Osteoblast (primary cell): Measurements from ENCODE around the gene SELENOS. TPM values are rescaled to one million over a fixed set of nuclear protein-coding genes. Genes with fewer than 3 reads are reported as not detected.

ENCODE experiments used
- DNase-seq: peaks from one replicate; pipeline ENCODE4 v3.0.0; 2011; ENCODE audit warnings: low spot score, mixed read lengths; ENCODE audit not compliant: insufficient read length; ENCODE audit errors: missing footprints
- H2AFZ ChIP-seq: 2 replicates; pipeline ENCODE4 v1.6.0; 2011; ENCODE audit warnings: mild to moderate bottlenecking, low read length
- H3K27ac ChIP-seq: 2 replicates; pipeline ENCODE4 v1.5.1; 2011; ENCODE audit warnings: mild to moderate bottlenecking, low read depth, low read length, moderate library complexity
- H3K27me3 ChIP-seq: 2 replicates; pipeline ENCODE4 v1.6.0; 2012; ENCODE audit warnings: mild to moderate bottlenecking, control low read depth, inconsistent platforms, low read length, moderate library complexity; ENCODE audit not compliant: insufficient read depth
- H3K36me3 ChIP-seq: 2 replicates; pipeline ENCODE4 v1.5.1; 2011; ENCODE audit warnings: mild to moderate bottlenecking, low read length, control low read depth, moderate library complexity; ENCODE audit not compliant: insufficient read depth
- H3K4me1 ChIP-seq: 2 replicates; pipeline ENCODE4 v1.5.1; 2011; ENCODE audit warnings: mild to moderate bottlenecking, low read length, control low read depth, moderate library complexity; ENCODE audit not compliant: insufficient read depth
- H3K4me2 ChIP-seq: 2 replicates; pipeline ENCODE4 v1.6.0; 2011; ENCODE audit warnings: mild to moderate bottlenecking, low read length; ENCODE audit not compliant: insufficient read depth
- H3K4me3 ChIP-seq: fragments of 200-600 bp; sonication (generic); 3 replicates; pipeline ENCODE4 v1.5.1; 2012; ENCODE audit warnings: mild to moderate bottlenecking, low read length, inconsistent platforms; ENCODE audit not compliant: insufficient read depth
- H3K79me2 ChIP-seq: 2 replicates; pipeline ENCODE4 v1.6.0; 2012; ENCODE audit warnings: mild to moderate bottlenecking, low read length, control low read depth, inconsistent platforms; ENCODE audit not compliant: insufficient read depth
- H3K9me3 ChIP-seq: 2 replicates; pipeline ENCODE4 v1.5.1; 2011; ENCODE audit warnings: low read depth, low read length, control low read depth
- H4K20me1 ChIP-seq: 2 replicates; pipeline ENCODE4 v1.6.0; 2012; ENCODE audit warnings: mild to moderate bottlenecking, low read length, control low read depth; ENCODE audit not compliant: insufficient read depth
- total RNA-seq: library from RNA; depleted of rRNA; stranded (reverse); fragments of >200 nt; gene quantifications from 2 replicates; pipeline ENCODE4 v1.2.3, GENCODE V29; 2012
- TF ChIP-seq, protein P1 (sequence below): IDR thresholded peaks from 2 replicates; pipeline ENCODE4 v1.5.1; 2011; ENCODE audit warnings: mild to moderate bottlenecking, low read depth, low read length, moderate library complexity; ENCODE audit errors: extremely low read depth

The SELENOS gene
- total RNA-seq, 1 donor, result 79.6 TPM

DNA sequence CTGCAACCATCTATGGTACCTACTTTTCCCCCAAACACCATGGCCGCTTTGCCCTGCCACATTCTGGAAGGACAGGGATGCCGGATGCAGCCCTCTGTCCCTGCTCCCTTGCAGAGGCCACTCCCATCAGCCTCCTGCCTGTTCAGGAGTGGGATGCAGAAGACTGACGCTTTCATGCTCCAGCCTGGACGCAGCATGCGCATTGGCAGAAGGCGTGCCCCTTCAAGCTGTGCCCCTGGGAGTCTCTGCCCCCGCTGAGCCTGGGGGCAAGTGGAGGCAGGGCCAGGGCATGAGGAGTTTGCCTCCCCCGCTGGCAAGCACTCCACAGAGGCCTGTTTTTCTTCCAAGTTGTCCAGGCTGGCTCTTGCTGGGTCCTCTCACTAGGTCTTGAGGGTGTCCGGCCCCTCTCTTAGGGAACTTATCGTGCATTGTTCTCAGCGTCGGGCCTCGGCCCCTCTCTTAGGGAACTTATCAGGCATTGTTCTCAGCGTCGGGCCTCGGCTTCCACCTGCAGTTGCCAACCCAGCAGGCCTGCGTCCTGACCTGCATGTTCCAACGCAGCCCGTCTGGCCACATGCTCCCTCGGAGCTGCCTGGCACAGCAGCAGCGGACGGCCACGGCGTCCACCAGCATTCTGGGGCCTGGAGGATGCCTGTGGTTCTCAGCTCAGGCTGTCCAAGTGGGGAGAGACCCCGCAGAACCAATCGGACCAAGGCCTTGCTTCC lies 32.3 kb upstream of the SELENOS start:
- Histone ChIP-seq H3K4me3 (no peak overlapping the region), H3K36me3 (no peaks in the 10 kb centered on the region), H3K79me2 (no peaks in the 10 kb centered on the region), H4K20me1 (no peaks in the 10 kb centered on the region), H3K4me1 (no peaks in the 10 kb centered on the region), H3K27ac (no peak overlapping the region), H3K4me2 (no peak overlapping the region), H2AFZ (no peak overlapping the region), H3K9me3 (no peaks in the 10 kb centered on the region), H3K27me3 (peaks cover 3% of the 10 kb centered on the region)
- TF ChIP-seq, protein P1, sequence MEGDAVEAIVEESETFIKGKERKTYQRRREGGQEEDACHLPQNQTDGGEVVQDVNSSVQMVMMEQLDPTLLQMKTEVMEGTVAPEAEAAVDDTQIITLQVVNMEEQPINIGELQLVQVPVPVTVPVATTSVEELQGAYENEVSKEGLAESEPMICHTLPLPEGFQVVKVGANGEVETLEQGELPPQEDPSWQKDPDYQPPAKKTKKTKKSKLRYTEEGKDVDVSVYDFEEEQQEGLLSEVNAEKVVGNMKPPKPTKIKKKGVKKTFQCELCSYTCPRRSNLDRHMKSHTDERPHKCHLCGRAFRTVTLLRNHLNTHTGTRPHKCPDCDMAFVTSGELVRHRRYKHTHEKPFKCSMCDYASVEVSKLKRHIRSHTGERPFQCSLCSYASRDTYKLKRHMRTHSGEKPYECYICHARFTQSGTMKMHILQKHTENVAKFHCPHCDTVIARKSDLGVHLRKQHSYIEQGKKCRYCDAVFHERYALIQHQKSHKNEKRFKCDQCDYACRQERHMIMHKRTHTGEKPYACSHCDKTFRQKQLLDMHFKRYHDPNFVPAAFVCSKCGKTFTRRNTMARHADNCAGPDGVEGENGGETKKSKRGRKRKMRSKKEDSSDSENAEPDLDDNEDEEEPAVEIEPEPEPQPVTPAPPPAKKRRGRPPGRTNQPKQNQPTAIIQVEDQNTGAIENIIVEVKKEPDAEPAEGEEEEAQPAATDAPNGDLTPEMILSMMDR, result no peak
- DNase-seq, result peak; percentile 44

DNA sequence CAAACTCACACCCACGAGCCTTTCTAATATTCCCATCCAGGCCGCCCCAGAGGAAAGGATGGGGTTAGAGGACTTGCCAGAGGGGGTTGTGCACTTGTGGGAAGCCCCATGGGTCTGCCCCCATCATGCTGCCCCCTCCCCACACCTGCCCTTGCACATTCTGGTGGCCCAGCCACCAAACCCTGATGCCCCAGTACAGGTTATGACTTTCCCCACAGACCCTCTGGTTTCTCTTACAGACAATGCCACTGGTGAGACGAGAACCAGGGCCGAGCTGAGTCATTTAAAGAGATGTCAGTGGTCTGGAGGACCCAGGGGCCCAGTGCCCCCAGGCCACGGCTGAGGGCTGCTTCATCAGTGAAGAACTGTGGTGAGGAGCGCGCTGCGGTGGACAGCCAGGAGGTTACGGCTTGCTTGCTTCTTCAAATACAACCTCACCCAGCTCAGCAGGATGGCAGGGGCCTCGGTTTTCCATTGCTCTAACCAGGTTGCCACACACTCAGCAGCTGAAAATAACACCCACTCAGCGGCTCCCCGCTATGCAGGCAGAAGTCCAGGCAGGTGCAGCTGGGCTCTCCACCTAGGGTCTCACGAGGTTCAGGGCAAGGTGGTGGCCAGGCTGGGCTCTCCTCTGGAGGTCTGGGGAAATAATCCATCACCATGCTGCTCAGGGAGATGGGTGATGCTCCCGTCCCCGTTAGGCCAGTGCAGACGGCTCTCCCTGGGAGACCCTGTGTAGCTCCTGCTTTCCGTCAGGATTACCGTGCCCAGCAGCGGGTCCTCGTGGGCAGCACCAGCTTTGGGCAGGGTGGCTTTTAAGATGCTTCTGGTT lies 31.5 kb upstream of the SELENOS start:
- H3K4me3 ChIP-seq, result no peak overlapping the region
- no peak overlapping the region for H3K4me2 ChIP-seq
- no peaks in the 10 kb centered on the region for H4K20me1 ChIP-seq
- no peak overlapping the region for H3K27ac ChIP-seq
- DNase-seq, result peak; percentile 77
- peaks cover 3% of the 10 kb centered on the region for H3K27me3 ChIP-seq
- no peaks in the 10 kb centered on the region for H3K36me3 ChIP-seq
- H2AFZ ChIP-seq, result no peak overlapping the region
- H3K4me1 ChIP-seq, result no peaks in the 10 kb centered on the region
- H3K79me2 ChIP-seq, result no peaks in the 10 kb centered on the region
- TF ChIP-seq, protein P1, result no peak
- H3K9me3 ChIP-seq, result no peaks in the 10 kb centered on the region

DNA sequence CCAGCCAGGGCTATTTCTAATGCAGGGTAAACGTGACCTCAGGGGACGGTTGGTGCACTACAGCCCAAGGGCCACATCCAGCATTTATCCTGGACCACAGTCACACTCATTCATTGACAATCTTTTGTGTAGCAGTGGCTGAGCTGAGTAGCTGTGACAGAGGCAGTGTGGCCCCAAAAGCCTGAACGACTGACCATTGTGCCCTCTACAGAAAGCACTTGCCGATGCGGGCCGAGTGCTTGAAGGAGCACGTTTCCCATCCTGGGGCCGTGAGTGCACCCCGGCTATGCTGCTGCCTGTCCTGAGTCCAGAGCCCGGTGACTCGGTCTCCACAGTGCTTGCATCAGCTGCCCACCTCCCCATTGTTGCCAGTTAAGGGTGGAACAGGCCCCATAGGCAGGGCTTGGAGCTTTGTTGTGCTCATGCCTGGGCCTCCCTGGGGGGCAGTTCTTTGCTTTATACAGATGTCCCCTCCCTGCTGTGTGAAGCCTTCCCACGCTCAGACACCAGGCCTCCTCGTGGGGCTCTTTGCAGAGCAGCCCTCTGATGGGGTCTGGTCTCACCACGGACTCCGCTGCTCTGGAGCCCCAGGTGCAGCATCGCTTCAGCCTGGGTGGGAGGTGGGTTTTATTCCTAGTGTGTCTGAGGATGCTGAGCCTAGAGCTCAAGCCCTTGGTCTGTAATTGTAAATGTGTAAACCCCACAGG lies 30.8 kb upstream of the SELENOS start:
- Histone ChIP-seq H3K27me3 (peaks cover 3% of the 10 kb centered on the region), H3K4me2 (no peak overlapping the region), H3K4me3 (no peak overlapping the region), H3K79me2 (no peaks in the 10 kb centered on the region), H3K9me3 (no peaks in the 10 kb centered on the region), H3K4me1 (no peaks in the 10 kb centered on the region), H3K36me3 (no peaks in the 10 kb centered on the region), H4K20me1 (no peaks in the 10 kb centered on the region), H2AFZ (no peak overlapping the region), H3K27ac (no peak overlapping the region)
- TF ChIP-seq, protein P1, result no peak
- DNase-seq, result peak; percentile 58
